SK-N-SH (cell line): Measurements from ENCODE around the gene CHCHD3. TPM values are rescaled to one million over a fixed set of nuclear protein-coding genes. Genes with fewer than 3 reads are reported as not detected.

Source experiments
- CTCF ChIA-PET: fragments of 300-600, 350-600 bp; formaldehyde crosslinking; extraction: SDS; loops from one replicate; lab custom pipeline; 2021; lab: Yijun Ruan, JAX
- POLR2A ChIA-PET: fragments of 350-600 bp; sonication (Branson Sonifier 250); formaldehyde crosslinking; extraction: SDS; loops from one replicate; lab custom pipeline; 2020; ENCODE audit warnings: antibody characterized with exemption, inconsistent platforms; lab: Yijun Ruan, JAX
- DNase-seq: peaks from one replicate; pipeline ENCODE4 v3.0.0; 2012
- H2AFZ ChIP-seq: fragments of 200-600 bp; sonication (generic); 2 replicates; pipeline ENCODE4 v1.8.1; 2016; ENCODE audit warnings: antibody characterized with exemption, mild to moderate bottlenecking, low read depth
- H3F3A ChIP-seq: fragments of 200-600 bp; sonication (generic); replicated peaks from 2 replicates; pipeline ENCODE3; 2016; ENCODE audit warnings: antibody characterized with exemption, mild to moderate bottlenecking; ENCODE audit not compliant: insufficient read depth
- H3K27ac ChIP-seq, 2 experiments: fragments of 200-500 bp in 1 of 2; fragments of 200-600 bp in 1 of 2; sonication (Bioruptor generic) in 1 of 2; sonication (generic), shearing (Covaris generic) in 1 of 2; 2 replicates each; pipeline versions ENCODE4 v1.5.1 to v1.6.1; 2014 to 2016; ENCODE audit warnings: low read depth in 2 of 2, inconsistent platforms in 1 of 2, low read length in 1 of 2, mild to moderate bottlenecking in 1 of 2, mixed read lengths in 1 of 2
- H3K27me3 ChIP-seq: fragments of 200-600 bp; sonication (generic), shearing (Covaris generic); 2 replicates; pipeline ENCODE4 v1.6.1; 2016; ENCODE audit warnings: mixed run types; ENCODE audit not compliant: insufficient read depth
- H3K36me3 ChIP-seq, 2 experiments: fragments of 200-500 bp in 1 of 2; fragments of 200-600 bp in 1 of 2; sonication (Bioruptor generic) in 1 of 2; sonication (generic) in 1 of 2; replicated peaks in 1 of 2; 2 replicates each; pipeline versions ENCODE3 to v1.5.1; 2014 to 2016; ENCODE audit warnings: low read length in 1 of 2, mild to moderate bottlenecking in 1 of 2; ENCODE audit not compliant: insufficient read depth in 2 of 2, control insufficient read depth in 1 of 2
- H3K4me1 ChIP-seq, 2 experiments: fragments of 200-500 bp in 1 of 2; fragments of 200-600 bp in 1 of 2; sonication (Bioruptor generic) in 1 of 2; sonication (generic), shearing (Covaris generic) in 1 of 2; 2 replicates each; pipeline versions ENCODE4 v1.5.1 to v1.6.1; 2014 to 2016; ENCODE audit warnings: low read depth in 1 of 2, low read length in 1 of 2, mixed run types in 1 of 2; ENCODE audit not compliant: insufficient read depth in 2 of 2, control insufficient read depth in 1 of 2
- H3K4me2 ChIP-seq: fragments of 200-600 bp; sonication (generic), shearing (Covaris generic); 2 replicates; pipeline ENCODE4 v1.6.1; 2017; ENCODE audit warnings: mixed run types
- H3K4me3 ChIP-seq, 2 experiments: fragments of 200-500 bp in 1 of 2; fragments of 200-600 bp in 1 of 2; sonication (Bioruptor generic) in 1 of 2; sonication (generic), shearing (Covaris generic) in 1 of 2; 2 replicates each; pipeline versions ENCODE4 v1.5.1 to v1.8.1; 2014 to 2016; ENCODE audit warnings: low read depth in 2 of 2, inconsistent platforms in 1 of 2, low read length in 1 of 2, mild to moderate bottlenecking in 1 of 2, mixed read lengths in 1 of 2, moderate library complexity in 1 of 2
- H3K79me2 ChIP-seq: fragments of 200-600 bp; sonication (generic); 2 replicates; pipeline ENCODE4 v1.8.1; 2017; ENCODE audit warnings: mild to moderate bottlenecking; ENCODE audit not compliant: insufficient read depth
- H3K9ac ChIP-seq: fragments of 200-600 bp; sonication (generic); 2 replicates; pipeline ENCODE4 v1.6.1; 2017; ENCODE audit warnings: mixed run types
- H3K9me2 ChIP-seq: fragments of 200-600 bp; sonication (generic); 2 replicates; pipeline ENCODE4 v1.6.1; 2017; ENCODE audit warnings: mixed run types
- H3K9me3 ChIP-seq: fragments of 200-600 bp; sonication (generic); 2 replicates; pipeline ENCODE4 v1.6.1; 2017; ENCODE audit warnings: mixed run types, mild to moderate bottlenecking, moderate library complexity
- H4K20me1 ChIP-seq: fragments of 200-600 bp; sonication (generic); 2 replicates; pipeline ENCODE4 v1.6.1; 2017; ENCODE audit warnings: mild to moderate bottlenecking, mixed run types; ENCODE audit not compliant: insufficient read depth
- CHD2 ChIP-seq: fragments of 150-350 bp; IDR thresholded peaks from 2 replicates; pipeline ENCODE4 v1.6.1; 2018; ENCODE audit warnings: low read length; ENCODE audit not compliant: partially characterized antibody
- ELF1 ChIP-seq: IDR thresholded peaks from 2 replicates; pipeline ENCODE4 v1.4.0; 2012
- EZH2phosphoT487 ChIP-seq: fragments of 200-600 bp; sonication (generic); IDR thresholded peaks from 2 replicates; pipeline ENCODE4 v1.6.1; 2017; ENCODE audit warnings: low read depth, mixed run types, mild to moderate bottlenecking, antibody characterized with exemption, moderate library complexity, borderline replicate concordance
- FOSL2 ChIP-seq: IDR thresholded peaks from 2 replicates; pipeline ENCODE4 v1.4.0; 2012; ENCODE audit warnings: low read depth, mild to moderate bottlenecking, moderate library complexity, borderline replicate concordance
- FOXJ3 ChIP-seq: sonication (generic); formaldehyde crosslinking; IDR thresholded peaks from 2 replicates; pipeline ENCODE4 v1.5.1; 2020; ENCODE audit warnings: mild to moderate bottlenecking, missing genetic modification reagents
- GABPA ChIP-seq: IDR thresholded peaks from 2 replicates; pipeline ENCODE4 v1.4.0; 2012; ENCODE audit warnings: low read depth, mild to moderate bottlenecking
- GATA2 ChIP-seq: sonication (generic); formaldehyde crosslinking; IDR thresholded peaks from 2 replicates; pipeline ENCODE4 v1.5.0; 2020; ENCODE audit warnings: mild to moderate bottlenecking, missing genetic modification reagents
- JUND ChIP-seq: IDR thresholded peaks from 2 replicates; pipeline ENCODE4 v1.4.0; 2012
- MEF2A ChIP-seq: IDR thresholded peaks from 2 replicates; pipeline ENCODE4 v1.4.0; 2012; ENCODE audit warnings: low read depth, borderline replicate concordance
- MXI1 ChIP-seq: IDR thresholded peaks from 2 replicates; pipeline ENCODE4 v1.6.1; 2012; ENCODE audit warnings: mild to moderate bottlenecking, low read depth, low read length, improper control_type of control experiment
- NRF1 ChIP-seq: IDR thresholded peaks from 2 replicates; pipeline ENCODE4 v1.6.1; 2012; ENCODE audit warnings: low read depth, mild to moderate bottlenecking, low read length
- RFX5 ChIP-seq: IDR thresholded peaks from 2 replicates; pipeline ENCODE4 v1.6.1; 2012; ENCODE audit warnings: mild to moderate bottlenecking, improper control_type of control experiment, low read length
- SIN3A ChIP-seq: IDR thresholded peaks from 2 replicates; pipeline ENCODE4 v1.6.1; 2012; ENCODE audit warnings: low read depth, mild to moderate bottlenecking, low read length, moderate library complexity, borderline replicate concordance
- SMC3 ChIP-seq: IDR thresholded peaks from 2 replicates; pipeline ENCODE4 v1.6.1; 2012; ENCODE audit warnings: low read depth, low read length, improper control_type of control experiment
- TCF12 ChIP-seq: IDR thresholded peaks from 2 replicates; pipeline ENCODE4 v1.4.0; 2012
- TEAD4 ChIP-seq: IDR thresholded peaks from 2 replicates; pipeline ENCODE4 v1.4.0; 2012; ENCODE audit warnings: mild to moderate bottlenecking, borderline replicate concordance; ENCODE audit not compliant: insufficient read depth
- WGBS: methylation state at CpG from one replicate; pipeline ENCODE4 v1.1.6; 2017; ENCODE audit warnings: low lambda C conversion rate; 5-methylcytosine and 5-hydroxymethylcytosine counted together
- polyA plus RNA-seq, 3 experiments: library from polyadenylated mRNA; depleted of rRNA; stranded (reverse); fragments of >200 nt; gene quantifications; 2 replicates each; pipeline ENCODE4 v1.2.3, GENCODE V29; 2012
- TF ChIP-seq, protein P1 (sequence below): fragments of 150-350 bp; IDR thresholded peaks from 2 replicates; pipeline ENCODE4 v1.6.1; 2017; ENCODE audit warnings: antibody characterized with exemption, low read length, low read depth, borderline replicate concordance
- TF ChIP-seq, protein P2 (sequence below): fragments of 200-600 bp; sonication (generic); IDR thresholded peaks from 2 replicates; pipeline ENCODE4 v1.6.1; 2017; ENCODE audit warnings: antibody characterized with exemption, mild to moderate bottlenecking, moderate library complexity
- TF ChIP-seq, protein P3 (sequence below): IDR thresholded peaks from 2 replicates; pipeline ENCODE4 v1.4.0; 2012; ENCODE audit warnings: low read depth
- TF ChIP-seq, protein P4 (sequence below): IDR thresholded peaks from 2 replicates; pipeline ENCODE4 v1.6.1; 2012; ENCODE audit warnings: mild to moderate bottlenecking, low read depth, low read length, moderate library complexity

Gene CHCHD3
- polyA plus RNA-seq, 1 of the 3 experiments (the other 2 are of a cell fraction), result 97.1 TPM

DNA sequence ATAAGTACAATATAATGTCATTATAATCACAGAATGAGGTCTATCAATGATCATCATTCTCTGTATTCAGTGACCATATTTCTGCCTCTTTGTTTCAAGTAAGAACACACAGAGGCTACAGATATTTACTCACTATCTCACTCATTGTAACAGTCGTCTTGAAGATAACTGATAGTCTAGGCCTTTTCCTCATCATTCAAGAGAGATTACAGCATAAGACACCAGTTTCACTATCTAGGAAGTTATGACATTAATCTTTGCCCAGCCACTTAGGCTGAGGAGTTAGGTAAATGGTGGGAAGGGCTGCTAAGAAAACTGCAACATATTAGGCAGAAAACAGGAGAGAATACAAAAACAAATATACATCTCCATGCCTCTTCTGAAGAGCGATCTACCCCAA lies 125.3 kb downstream of the CHCHD3 start:
- no peak overlapping the region for H3K4me2 ChIP-seq
- 92% methylated on average over 2 of the region's 2 CpGs for WGBS
- ChIA-PET CTCF (no interaction called here), POLR2A (no interaction called here)
- no peak overlapping the region for H2AFZ ChIP-seq
- no peak for DNase-seq
- H3K9ac ChIP-seq, result no peak overlapping the region
- H3K79me2 ChIP-seq, result peaks cover 13% of the 10 kb centered on the region; the same call in 1 of the 2 replicates
- 0 out of 2 replicates have a peak, but pooled peaks cover 3% of the 10 kb centered on the region for H4K20me1 ChIP-seq
- H3K4me1 ChIP-seq, result no peaks in the 10 kb centered on the region
- peaks cover 0 to 9% of the 10 kb centered on the region in 2 experiments for H3K36me3 ChIP-seq
- H3K9me2 ChIP-seq, result no peaks in the 10 kb centered on the region
- no peaks in the 10 kb centered on the region for H3K9me3 ChIP-seq
- no peak overlapping the region for H3K4me3 ChIP-seq
- no peaks in the 10 kb centered on the region for H3F3A ChIP-seq
- H3K27me3 ChIP-seq, result no peaks in the 10 kb centered on the region
- TF ChIP-seq GATA2 (CRISPR knock-in tag) (no peak), SIN3A (no peak), NRF1 (no peak), RFX5 (no peak)
- TF ChIP-seq, protein P1, sequence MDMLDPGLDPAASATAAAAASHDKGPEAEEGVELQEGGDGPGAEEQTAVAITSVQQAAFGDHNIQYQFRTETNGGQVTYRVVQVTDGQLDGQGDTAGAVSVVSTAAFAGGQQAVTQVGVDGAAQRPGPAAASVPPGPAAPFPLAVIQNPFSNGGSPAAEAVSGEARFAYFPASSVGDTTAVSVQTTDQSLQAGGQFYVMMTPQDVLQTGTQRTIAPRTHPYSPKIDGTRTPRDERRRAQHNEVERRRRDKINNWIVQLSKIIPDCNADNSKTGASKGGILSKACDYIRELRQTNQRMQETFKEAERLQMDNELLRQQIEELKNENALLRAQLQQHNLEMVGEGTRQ, result no peak
- H3K27ac ChIP-seq, result no peak overlapping the region

DNA sequence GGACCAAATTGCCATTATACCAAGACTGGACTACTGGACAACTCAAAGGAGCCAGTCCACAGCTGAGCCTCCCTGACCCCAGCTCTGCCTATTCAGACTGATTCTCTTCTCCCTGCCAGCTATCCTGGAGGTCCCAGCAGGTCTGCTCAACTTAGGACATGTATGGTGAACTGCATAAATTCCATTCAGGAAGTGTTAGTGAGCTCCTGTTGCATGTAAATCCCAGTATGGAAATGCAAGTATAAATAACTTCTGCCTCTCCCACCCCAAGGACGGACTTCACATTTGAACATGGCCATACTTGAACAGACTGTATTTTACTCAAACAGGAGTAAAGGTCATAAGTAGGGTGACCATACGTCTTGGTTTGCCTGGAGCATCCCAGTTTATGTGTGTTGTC lies 128.4 kb downstream of the CHCHD3 start:
- no peak overlapping the region for H3K4me2 ChIP-seq
- WGBS, result 97% methylated on average over 2 of the region's 2 CpGs
- POLR2A ChIA-PET, result no interaction called here
- CTCF ChIA-PET, result interaction anchor here (1.2 kb wide), 1 partner anchor 9 kb away, joined by 3 read pairs; no protein-coding TSS in a partner anchor
- DNase-seq, result no peak
- no peaks in the 10 kb centered on the region for H3K27me3 ChIP-seq
- peaks cover 8 to 16% of the 10 kb centered on the region in 2 experiments for H3K36me3 ChIP-seq
- H4K20me1 ChIP-seq, result no peaks in the 10 kb centered on the region
- no peaks in the 10 kb centered on the region for H3K9me2 ChIP-seq
- H3K79me2 ChIP-seq, result no peaks in the 10 kb centered on the region
- no peak overlapping the region for H3K9ac ChIP-seq
- H3K27ac ChIP-seq, result no peak overlapping the region
- peaks cover 0 to 7% of the 10 kb centered on the region in 2 experiments; a peak in 2 of 4 replicates for H3K4me1 ChIP-seq
- no peaks in the 10 kb centered on the region for H3K9me3 ChIP-seq
- H3F3A ChIP-seq, result no peaks in the 10 kb centered on the region
- TF ChIP-seq MXI1 (no peak), FOSL2 (no peak), TCF12 (no peak), FOXJ3 (no peak), SMC3 (no peak), RFX5 (no peak), EZH2phosphoT487 (no peak), MEF2A (no peak), ELF1 (no peak), GABPA (no peak), CHD2 (no peak), TEAD4 (no peak), JUND (no peak)
- TF ChIP-seq, protein P2, sequence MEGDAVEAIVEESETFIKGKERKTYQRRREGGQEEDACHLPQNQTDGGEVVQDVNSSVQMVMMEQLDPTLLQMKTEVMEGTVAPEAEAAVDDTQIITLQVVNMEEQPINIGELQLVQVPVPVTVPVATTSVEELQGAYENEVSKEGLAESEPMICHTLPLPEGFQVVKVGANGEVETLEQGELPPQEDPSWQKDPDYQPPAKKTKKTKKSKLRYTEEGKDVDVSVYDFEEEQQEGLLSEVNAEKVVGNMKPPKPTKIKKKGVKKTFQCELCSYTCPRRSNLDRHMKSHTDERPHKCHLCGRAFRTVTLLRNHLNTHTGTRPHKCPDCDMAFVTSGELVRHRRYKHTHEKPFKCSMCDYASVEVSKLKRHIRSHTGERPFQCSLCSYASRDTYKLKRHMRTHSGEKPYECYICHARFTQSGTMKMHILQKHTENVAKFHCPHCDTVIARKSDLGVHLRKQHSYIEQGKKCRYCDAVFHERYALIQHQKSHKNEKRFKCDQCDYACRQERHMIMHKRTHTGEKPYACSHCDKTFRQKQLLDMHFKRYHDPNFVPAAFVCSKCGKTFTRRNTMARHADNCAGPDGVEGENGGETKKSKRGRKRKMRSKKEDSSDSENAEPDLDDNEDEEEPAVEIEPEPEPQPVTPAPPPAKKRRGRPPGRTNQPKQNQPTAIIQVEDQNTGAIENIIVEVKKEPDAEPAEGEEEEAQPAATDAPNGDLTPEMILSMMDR, result no peak
- TF ChIP-seq, protein P3, sequence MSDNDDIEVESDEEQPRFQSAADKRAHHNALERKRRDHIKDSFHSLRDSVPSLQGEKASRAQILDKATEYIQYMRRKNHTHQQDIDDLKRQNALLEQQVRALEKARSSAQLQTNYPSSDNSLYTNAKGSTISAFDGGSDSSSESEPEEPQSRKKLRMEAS, result no peak
- TF ChIP-seq, protein P4, sequence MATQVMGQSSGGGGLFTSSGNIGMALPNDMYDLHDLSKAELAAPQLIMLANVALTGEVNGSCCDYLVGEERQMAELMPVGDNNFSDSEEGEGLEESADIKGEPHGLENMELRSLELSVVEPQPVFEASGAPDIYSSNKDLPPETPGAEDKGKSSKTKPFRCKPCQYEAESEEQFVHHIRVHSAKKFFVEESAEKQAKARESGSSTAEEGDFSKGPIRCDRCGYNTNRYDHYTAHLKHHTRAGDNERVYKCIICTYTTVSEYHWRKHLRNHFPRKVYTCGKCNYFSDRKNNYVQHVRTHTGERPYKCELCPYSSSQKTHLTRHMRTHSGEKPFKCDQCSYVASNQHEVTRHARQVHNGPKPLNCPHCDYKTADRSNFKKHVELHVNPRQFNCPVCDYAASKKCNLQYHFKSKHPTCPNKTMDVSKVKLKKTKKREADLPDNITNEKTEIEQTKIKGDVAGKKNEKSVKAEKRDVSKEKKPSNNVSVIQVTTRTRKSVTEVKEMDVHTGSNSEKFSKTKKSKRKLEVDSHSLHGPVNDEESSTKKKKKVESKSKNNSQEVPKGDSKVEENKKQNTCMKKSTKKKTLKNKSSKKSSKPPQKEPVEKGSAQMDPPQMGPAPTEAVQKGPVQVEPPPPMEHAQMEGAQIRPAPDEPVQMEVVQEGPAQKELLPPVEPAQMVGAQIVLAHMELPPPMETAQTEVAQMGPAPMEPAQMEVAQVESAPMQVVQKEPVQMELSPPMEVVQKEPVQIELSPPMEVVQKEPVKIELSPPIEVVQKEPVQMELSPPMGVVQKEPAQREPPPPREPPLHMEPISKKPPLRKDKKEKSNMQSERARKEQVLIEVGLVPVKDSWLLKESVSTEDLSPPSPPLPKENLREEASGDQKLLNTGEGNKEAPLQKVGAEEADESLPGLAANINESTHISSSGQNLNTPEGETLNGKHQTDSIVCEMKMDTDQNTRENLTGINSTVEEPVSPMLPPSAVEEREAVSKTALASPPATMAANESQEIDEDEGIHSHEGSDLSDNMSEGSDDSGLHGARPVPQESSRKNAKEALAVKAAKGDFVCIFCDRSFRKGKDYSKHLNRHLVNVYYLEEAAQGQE, result no peak
- TF ChIP-seq, all 33 proteins: peak for 0
- Histone ChIP-seq H2AFZ (no peak overlapping the region), H3K4me3 (no peak overlapping the region)
